Endothelial cell of hepatic sinusoid (primary cell): Measurements from ENCODE around the gene PRDM10.
"Not testable (repeated sequence)": the region's sequence is repeated elsewhere in the genome, so short reads cannot be mapped to it uniquely, and the experiment has no call there.

ENCODE experiments used
- in situ Hi-C: cut with HindIII; loops from 2 replicates; pipeline ENCODE4 v1.10.0; 2017; ENCODE audit warnings: low sequenced_read_pairs

The PRDM10 gene

GRCh38 chr11:130020323-130020722 lies 17.7 kb upstream of the PRDM10 start:
- in situ Hi-C loops: no loop called here

GRCh38 chr11:130015846-130016245 lies 13.2 kb upstream of the PRDM10 start:
- in situ Hi-C loops: not testable (repeated sequence)

- in situ Hi-C loops: no loop called here
Observed at GRCh38 chr11:130008326-130008725, 5.7 kb upstream of the PRDM10 start.

- in situ Hi-C loops: no loop called here
Observed at GRCh38 chr11:130006929-130007328, 4.3 kb upstream of the PRDM10 start.

- in situ Hi-C loops: no loop called here
Observed at GRCh38 chr11:130003717-130004001, 1.0 kb upstream of the PRDM10 start.

DNA sequence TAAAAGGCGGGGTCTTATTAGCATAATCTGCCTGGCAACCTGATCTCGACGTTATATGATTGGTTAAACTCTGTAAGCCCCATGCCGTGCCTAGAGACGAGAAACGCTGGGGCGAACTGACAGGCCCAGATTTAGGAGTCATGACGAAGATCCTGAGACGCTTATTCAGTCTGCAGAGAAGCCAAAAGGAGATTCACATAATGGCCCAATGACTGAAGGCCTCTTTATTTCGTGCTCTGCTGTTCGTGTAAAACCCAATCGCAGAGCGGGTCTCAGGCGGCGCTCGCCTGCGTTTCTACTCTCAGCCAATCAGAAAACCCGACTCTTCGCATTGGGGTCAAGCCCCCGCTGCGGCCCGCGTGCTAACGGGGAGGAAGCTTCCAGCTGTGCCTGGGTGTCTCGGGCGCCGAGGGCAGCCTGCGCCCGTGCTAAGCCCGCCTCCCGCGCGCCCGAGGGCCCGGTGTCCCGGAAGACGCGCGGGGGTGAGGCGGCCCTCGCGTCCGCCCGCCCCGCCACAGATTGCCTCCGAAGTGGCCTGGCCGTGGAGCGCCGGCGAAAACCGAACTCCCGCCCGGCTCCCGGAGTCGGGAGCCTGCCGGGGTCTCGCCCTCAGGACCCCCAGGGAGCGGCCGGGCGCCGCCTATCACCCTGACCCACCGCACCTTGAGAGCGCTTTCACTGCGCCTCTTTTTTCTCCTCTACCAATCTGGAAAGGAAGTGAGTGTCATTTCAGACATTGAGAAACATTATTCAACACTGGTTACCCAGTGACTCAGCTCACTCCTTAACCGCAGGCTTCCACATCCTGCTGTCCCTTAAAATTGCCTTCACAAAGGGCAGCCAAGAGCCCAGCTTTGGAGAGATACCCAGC lies 446 bp upstream of the PRDM10 start:
- in situ Hi-C loops: no loop called here

DNA sequence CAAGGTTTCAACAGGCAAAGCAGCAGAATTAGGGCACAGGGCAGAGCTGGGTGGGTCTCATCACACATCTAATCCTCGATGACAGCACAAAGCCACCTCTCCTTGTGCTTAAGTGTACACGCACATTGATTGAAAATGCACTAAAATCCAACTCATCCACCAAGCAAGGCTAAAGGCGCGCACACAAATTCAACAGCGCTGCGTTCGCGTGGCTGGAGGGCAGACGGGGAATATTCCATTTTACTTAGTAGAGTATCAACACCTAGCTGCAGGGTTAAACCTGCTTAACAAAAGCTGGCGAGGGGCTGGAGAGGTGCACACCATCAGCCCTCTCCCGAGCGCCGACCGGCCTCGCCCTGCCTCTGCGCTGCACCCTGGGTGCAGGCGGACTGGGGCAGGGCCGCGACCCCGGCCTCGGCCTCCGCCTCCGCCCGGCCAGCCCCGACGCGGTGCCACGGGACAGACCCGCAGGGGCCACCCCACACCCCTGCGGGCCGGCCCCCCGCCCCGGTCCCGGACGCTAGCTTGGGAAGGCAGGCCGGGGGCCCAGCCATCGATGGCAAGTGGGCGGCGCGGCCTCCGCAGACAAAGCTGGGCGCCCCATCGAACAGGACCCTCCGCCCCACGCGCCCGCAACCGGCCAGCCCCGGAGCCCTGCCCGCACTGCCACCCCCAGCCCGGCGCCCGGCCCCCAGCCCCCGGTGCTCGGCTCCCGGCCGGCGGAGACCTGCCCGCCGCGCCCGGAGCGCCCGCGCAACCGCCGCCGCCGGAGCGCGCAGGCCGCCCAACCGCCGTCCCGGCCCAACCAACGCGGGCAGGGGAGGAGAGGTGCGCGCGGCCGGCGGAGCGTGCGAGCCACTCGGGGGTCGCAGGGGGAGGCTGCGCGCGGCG lies 929 bp downstream of the PRDM10 start:
- in situ Hi-C loops: no loop called here

DNA sequence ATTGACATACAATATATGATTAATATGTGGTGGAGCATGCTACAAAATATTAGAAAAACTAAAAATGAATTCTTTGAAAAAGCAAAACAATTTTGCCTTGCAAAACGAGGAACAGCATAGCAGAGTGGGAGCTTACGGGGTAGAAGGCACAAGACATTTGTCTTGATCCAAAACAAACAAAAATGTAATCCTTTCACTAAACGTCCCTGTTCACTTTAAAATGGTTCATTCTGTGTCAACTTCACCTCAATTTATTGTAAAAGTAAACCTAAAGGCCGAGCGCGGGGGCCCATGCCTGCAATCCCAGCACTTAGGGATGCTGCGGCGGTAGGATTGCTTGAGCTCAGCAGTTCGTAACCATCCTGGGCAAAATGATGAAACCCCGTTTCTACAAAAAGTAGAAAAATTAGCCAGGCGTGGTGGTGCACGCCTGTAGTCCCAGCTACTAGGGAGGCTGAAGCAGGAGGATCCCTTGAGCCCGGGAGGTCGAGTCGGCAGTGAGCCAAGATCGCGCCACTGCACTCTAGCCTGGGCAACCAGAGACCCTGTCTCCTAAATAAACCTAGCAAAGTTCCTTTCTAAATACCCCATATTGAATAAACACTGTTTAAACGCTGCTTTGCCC lies 2.0 kb downstream of the PRDM10 start:
- in situ Hi-C loops: no loop called here

DNA sequence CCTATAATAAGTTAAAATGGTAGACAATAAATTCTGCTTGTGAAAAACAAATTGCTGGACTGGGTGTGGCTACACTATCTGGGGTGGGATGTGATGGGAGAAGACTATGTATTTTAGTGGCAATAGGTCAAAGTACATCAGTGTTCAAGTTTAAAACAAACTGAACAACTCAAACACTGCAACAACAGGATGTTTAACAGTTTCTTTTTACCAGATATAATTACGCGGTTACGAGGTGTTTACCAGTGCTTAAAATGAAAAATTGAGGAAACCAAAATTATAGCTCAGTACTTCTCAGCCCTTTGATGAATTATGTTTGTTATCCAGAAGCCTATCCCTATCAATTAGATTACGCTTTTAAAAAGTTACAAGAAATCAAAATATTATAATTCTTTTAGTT lies 3.2 kb downstream of the PRDM10 start:
- in situ Hi-C loops: no loop called here

GRCh38 chr11:129998905-129999304 lies 3.7 kb downstream of the PRDM10 start:
- in situ Hi-C loops: no loop called here

- in situ Hi-C loops: no loop called here
Observed at GRCh38 chr11:129998107-129998506, 4.5 kb downstream of the PRDM10 start.

DNA sequence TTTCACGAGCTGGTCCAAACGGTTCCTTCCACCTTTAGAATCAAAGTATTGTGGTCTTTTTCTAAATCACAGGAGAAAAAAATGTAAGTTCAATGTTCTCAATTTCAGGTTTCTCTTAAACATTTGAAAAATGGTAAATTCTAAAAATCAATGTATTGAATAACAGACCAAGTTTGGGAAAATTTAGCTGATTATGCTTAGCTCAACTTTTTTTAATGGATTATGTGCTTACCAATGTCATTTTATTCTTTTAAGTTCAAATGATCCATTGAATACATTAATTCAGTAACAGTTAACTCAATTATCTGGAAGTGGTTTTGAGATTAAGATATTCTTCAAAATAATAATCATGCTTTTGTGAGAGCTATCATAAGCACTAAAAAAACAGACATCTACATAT lies 5.1 kb downstream of the PRDM10 start:
- in situ Hi-C loops: no loop called here

GRCh38 chr11:129996113-129996870 lies 6.3 kb downstream of the PRDM10 start:
- in situ Hi-C loops: no loop called here

DNA sequence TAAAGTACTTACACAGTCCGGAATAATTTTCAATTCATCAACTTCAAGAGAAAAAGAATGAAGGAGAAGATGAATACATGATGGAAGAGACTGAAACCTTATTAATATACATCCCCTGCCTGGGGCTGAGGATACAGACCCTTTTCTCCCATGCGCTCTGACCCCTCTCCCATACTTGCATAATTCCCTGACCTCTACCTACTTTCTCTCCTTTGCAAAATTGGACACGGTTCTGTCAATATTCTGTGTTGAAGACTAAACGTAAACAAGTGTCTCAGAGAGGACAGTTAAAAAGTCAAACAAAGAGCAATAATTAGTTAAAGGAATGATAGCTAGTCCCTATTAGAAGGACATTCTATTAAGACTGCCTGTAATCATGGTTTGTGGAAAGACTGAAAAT lies 7.5 kb downstream of the PRDM10 start:
- in situ Hi-C loops: no loop called here

- in situ Hi-C loops: no loop called here
Observed at GRCh38 chr11:129992161-129992944, 10.3 kb downstream of the PRDM10 start.

DNA sequence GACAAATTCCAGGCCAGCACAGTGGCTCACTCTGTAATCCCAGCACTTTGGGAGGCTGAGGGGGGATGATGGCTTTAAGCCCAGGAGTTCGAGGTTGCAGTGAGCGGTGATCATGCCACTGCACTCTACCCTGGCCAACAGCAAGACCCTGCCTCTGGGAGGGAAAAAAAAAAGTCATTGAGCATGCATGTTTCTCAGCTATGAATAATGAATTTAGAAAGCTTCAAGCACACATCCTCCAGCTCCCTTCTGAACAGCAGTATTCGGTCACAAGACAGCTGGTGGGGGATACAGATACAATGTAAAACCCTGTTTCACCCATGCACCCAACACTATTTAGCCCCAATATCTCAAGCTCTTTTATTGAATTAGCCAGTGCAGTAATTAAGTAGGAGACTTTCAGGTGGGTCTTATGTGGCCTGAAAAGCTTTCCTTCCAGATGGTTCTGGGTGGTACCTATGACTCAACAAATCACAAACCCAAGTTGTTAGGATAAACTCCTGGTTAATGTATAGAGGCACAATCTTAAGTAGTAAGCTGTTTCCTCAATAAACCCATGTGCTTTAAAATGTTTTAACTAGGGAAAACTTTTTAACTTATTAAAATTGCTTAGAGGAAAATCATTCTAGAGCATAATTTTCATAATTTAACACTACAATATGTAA lies 13.4 kb downstream of the PRDM10 start:
- in situ Hi-C loops: no loop called here

DNA sequence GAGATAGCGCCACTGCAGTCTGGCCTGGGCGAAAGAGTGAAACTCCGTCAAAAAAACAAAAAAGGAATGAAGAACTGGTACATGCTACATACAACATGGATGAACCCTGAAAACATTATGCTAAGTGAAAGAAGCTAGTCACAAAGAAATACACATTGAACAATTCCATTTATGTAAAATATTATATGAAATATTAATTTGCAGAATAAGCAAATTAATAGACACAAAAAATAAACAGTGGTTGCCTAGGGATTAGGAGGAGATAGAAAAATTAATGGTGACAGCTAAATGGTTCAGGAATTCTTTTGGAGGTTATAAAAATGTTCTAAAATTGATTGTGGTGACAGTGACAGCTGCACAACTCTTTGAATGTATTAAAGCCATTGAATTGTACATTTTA lies 14.7 kb downstream of the PRDM10 start:
- in situ Hi-C loops: no loop called here

GRCh38 chr11:129985823-129986222 lies 16.8 kb downstream of the PRDM10 start:
- in situ Hi-C loops: no loop called here

DNA sequence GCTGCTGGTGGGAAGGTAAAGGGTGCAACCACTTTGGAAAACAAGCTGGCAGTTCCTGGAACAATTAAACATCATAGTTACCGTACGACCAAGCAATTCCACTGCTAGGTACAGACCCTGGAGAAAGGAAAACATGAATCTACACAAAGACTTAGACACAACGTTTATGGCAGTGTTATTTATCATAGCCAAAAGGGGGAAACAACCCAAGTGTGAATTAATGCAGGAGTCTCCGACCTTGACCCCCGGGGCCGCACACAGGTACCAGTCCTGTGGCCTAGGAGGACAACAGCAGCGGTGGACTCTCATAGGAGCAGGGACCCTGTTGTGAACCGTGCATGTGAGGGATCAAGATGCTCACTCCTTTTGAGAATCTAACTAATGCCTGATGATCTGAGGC lies 22.5 kb downstream of the PRDM10 start:
- in situ Hi-C loops: no loop called here
